T-helper 1 cell (primary cell): ENCODE data around the gene MDFIC.

Experiments
- DNase-seq, 5 donors: peaks; one replicate each; pipeline ENCODE4 v3.0.0-alpha.2; 2012 to 2020

MDFIC gene

DNA sequence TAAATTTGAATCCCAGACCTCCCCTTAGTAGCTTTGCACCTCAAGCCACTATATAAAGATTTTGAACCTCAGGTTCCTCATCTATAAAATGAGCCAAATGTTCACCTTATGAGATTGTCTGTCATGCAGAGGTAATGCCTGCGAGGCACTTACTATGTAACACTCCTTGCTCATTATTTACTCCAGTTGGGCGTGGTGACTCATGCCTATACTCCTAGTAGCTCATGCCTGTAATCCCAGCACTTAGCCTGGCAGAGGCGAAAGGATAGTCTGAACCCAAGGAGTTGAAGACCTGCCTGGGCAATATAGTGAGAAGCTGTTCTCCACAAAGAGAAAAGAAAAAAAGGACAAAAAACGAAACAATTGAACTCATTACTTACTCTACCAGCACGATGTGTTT is 82.2 kb downstream of the MDFIC start:
- DNase-seq, result no peak

- no peak for DNase-seq
Observed at GRCh38 chr7:115005251-115005650, 83.4 kb downstream of the MDFIC start.

- no peak for DNase-seq
Observed at GRCh38 chr7:115005953-115006352, 84.1 kb downstream of the MDFIC start.

GRCh38 chr7:115007751-115008150 is 85.9 kb downstream of the MDFIC start:
- no peak for DNase-seq

GRCh38 chr7:115008465-115009114 is 86.7 kb downstream of the MDFIC start:
- DNase-seq, result peak in 1 of 5 donors; percentile 23

- DNase-seq, result peak in 1 of 5 donors; percentile 81
Observed at GRCh38 chr7:115009139-115009538, 87.2 kb downstream of the MDFIC start.

DNA sequence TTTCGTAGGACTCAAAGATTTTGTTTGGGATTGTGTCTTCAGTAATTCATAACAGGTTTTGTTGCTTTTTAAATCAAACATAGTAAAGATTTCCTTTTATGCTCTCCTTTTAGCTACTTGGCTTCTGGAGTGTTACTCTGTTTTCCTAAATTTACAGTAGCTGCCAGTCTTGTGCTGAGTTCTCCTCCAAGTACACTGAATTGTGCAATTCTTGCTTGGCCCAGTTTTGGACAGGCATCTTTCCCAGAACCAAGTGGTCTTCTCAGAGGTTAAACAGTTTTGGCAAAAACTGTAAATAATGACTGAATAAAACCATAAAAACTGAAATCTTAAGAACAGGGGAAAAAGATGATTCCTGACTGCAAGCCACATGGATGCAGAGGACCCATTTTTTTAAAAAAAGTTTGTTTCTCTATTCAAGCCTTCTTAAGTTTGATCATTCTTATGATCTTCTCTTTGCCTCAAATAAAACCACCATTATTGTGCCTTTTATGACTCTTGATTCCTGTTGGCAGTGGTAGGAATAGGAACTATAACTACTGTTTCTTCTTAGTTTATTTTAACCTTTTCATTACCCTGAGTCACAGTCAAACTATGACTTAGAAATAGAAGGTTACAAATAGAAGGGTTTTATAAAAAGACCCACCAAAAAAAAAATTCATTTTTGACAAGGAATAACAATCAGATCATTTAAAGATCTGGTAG is 88.0 kb downstream of the MDFIC start:
- peak in 1 of 5 donors; percentile 25 for DNase-seq

GRCh38 chr7:115010441-115010820 is 88.5 kb downstream of the MDFIC start:
- DNase-seq, result peak in 1 of 5 donors; percentile 44

- no peak for DNase-seq
Observed at GRCh38 chr7:115013886-115014285, 92.0 kb downstream of the MDFIC start.

DNA sequence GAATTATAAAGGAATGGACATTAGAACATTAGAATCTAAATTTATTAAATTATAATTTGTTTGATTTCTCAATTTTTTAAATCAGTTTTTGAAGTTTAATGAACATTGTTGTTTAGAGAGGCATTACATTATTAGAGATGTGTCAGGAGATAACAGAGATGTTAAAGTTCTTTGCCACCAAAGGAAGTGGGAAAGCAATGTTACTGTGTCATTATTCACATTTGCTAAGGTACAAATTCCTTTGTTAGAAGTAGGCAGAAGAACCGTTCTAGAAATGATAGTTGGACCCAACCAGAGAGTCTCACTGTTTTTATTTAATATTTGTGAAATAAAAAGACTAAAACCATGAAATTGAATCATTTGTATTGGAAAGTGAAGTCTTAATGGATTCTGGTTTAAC is 92.9 kb downstream of the MDFIC start:
- no peak for DNase-seq

DNA sequence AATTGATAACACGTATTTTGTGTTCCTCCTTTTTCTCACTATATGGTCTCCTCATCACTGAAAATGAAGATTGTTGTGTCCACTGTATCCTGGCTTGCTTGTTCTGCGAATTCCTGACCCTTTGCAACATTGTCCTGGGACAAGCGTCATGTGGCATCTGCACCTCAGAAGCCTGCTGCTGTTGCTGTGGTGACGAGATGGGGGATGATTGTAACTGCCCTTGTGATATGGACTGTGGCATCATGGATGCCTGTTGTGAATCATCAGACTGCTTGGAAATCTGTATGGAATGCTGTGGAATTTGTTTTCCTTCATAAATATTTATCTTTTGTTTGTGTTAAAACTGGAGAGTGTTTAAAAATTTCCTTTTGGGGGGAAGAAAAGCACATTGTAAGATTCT is 93.7 kb downstream of the MDFIC start:
- no peak for DNase-seq

- DNase-seq, result no peak
Observed at GRCh38 chr7:115019882-115020605, 98.2 kb downstream of the MDFIC start.

GRCh38 chr7:115023219-115023618 is 101.3 kb downstream of the MDFIC start:
- no peak for DNase-seq

GRCh38 chr7:115024276-115024675 is 102.4 kb downstream of the MDFIC start:
- no peak for DNase-seq

DNA sequence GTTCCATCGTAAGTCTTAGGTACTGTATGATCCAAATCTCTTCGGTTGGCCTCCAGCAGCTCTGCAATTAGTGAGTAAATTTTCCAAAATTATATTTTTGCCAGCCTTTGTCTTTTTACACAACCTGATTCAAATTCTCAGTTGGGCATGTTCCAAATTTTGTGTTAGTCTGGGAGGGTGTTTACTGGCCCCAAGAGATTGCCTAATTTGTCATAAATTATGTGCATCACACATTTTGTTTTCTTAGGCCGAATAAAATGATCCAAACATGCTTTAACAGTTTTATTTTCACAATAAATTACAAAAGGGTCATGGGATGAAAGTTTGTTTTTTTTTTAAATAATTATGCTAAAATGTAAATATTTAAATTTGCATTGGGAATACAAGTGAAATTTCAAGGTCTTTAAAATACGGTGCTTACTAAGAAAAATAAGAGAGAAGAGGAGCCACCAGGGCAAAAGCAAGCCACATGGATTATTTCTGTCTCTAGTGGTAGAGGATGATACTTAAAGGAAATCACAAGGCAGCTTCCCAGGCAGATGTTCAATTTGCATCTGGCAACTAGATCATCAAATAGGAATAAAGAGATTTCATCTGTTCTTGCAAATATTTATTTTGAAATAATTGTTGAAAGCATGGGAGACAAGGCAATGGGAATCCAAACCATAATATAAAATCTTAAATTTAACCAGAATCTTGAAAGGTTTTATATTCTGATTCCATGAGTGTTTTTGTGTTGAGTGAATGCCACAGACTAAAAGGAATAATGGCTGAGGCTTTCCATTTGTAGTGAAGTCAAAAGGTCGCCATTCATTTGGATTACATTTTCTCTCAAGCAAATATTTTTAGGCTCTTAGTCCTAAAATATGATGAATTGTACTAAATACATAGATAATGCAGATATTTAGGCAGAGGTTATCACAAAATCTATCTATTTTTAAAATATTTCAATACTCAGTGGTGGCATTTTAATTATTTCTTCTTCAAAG is 111.1 kb downstream of the MDFIC start:
- DNase-seq, result no peak

- DNase-seq, result no peak
Observed at GRCh38 chr7:115033917-115034459, 112.1 kb downstream of the MDFIC start.

DNA sequence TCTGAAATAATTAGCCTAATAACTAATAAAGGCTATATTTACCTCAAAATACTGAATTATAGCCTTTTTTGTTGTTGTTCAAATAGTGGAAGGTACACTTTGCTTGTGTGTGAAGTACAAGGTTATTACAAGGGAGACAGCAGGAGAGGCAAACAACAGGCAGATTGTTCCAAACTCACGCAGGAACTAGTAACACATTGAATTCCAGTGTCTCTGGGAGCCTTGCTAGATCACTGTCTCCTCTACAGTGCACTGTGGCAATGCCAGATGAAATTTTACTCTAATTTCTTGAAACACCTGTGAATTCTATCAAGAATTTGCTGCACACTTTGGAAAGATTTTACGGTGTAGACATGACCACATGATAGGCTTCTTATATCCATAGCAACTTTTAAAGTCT is 112.6 kb downstream of the MDFIC start:
- DNase-seq, result no peak

GRCh38 chr7:115037128-115037802 is 115.4 kb downstream of the MDFIC start:
- DNase-seq, result no peak

GRCh38 chr7:115038158-115038557 is 116.3 kb downstream of the MDFIC start:
- DNase-seq, result no peak

DNA sequence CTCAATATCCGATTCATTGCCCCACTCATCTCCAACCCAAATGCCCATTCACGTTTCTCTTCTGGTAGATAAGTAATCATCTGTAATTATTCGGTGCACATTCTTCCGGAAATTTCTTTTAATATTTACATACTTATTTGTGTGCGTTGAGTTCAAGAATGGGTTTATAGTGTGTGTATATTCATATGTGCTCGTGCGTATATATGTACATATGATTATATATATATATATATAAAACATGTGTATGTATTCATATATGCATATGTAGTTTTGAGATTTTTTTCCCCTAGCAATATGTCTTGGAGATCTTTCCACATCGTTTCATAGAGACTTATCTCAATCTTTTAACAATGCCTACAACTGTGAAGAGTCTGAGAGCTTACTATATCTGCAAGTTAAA is 118.2 kb downstream of the MDFIC start:
- DNase-seq, result no peak

DNA sequence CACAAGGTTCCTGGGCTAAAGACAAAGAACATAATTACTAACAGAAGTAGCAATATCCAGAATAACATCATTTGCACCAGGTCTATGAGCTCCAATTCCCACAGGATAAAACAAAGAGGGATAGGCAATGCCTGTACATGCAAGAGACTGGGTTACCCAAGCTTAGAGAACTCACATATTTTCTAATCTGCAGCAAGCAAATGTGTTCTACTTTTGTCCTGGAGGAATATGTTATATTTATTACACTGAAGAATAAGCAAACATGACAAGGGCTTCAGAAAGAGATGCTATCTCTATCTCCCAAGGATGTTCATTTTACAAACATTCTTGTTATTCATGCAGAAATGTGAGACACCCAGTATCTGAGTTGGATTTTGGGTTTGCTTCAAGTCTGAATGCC is 118.6 kb downstream of the MDFIC start:
- no peak for DNase-seq

DNA sequence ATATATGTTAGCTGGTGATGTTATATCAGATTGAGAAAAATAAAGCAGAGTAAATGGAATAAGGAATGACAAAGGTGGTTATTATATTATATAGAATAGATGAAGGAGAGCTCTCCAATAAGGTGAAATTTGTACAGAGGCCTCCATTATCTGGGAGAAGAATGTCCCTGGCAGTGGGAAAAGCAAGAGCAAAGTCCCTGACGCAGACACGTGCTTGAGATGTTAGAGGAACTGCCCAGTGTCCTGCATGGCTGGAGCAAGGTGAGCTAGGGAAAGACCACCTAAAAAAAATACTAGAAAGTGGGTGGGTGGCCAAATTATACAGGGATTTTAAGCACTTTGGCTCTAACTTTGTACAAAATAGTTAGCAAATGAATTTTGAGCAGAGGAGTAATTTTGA is 120.7 kb downstream of the MDFIC start:
- DNase-seq, result no peak
